IMR-90 (cell line): ENCODE measurements around the gene NFYC. TPM values are rescaled to one million over a fixed set of nuclear protein-coding genes. Genes with fewer than 3 reads are reported as not detected.

Experiments used
- ATAC-seq: fragments of 200-7000 bp; cut with Tn5 transposase; 2 replicates; pipeline ENCODE4 v1.9.1; 2020; ENCODE audit warnings: low read depth, mild to moderate bottlenecking, moderate library complexity
- BruUV-seq: library from RNA; stranded (reverse); fragments of 400-500 nt; replicated peaks from 2 replicates; lab custom pipeline; 2021; lab: Mats Ljungman, UMichigan
- CTCF ChIA-PET: fragments of 300-600 bp; formaldehyde crosslinking; extraction: SDS; loops from one replicate; lab custom pipeline; 2021; ENCODE audit warnings: antibody characterized with exemption; lab: Yijun Ruan, JAX
- POLR2A ChIA-PET: fragments of 300-600 bp; sonication (Branson Sonifier 250); formaldehyde crosslinking; loops from one replicate; lab custom pipeline; 2022; ENCODE audit warnings: antibody characterized with exemption; ENCODE audit not compliant: unreplicated experiment; lab: Charles Lee
- DNase-seq: peaks from one replicate; pipeline ENCODE4 v3.0.0; 2013
- H2AFZ ChIP-seq: replicated peaks from 2 replicates; pipeline ENCODE3; 2013; ENCODE audit warnings: low read length, mild to moderate bottlenecking; ENCODE audit not compliant: poor library complexity
- H2AK5ac ChIP-seq: 2 replicates; pipeline ENCODE4 v1.6.1; 2013; ENCODE audit warnings: low read depth, low read length, inconsistent platforms
- H2AK9ac ChIP-seq: replicated peaks from 2 replicates; pipeline ENCODE3; 2013; ENCODE audit warnings: mild to moderate bottlenecking, low read depth, low read length, moderate library complexity; ENCODE audit not compliant: poor library complexity
- H2BK120ac ChIP-seq: 2 replicates; pipeline ENCODE4 v1.6.1; 2013; ENCODE audit warnings: low read depth, low read length, inconsistent platforms
- H2BK15ac ChIP-seq: 3 replicates; pipeline ENCODE4 v1.6.1; 2013; ENCODE audit warnings: low read depth, low read length, inconsistent platforms
- H2BK20ac ChIP-seq: 2 replicates; pipeline ENCODE4 v1.6.1; 2013; ENCODE audit warnings: low read depth, mild to moderate bottlenecking, inconsistent platforms, low read length, moderate library complexity
- H2BK5ac ChIP-seq: 2 replicates; pipeline ENCODE4 v1.6.1; 2013; ENCODE audit warnings: mild to moderate bottlenecking, low read depth, low read length, inconsistent platforms; ENCODE audit not compliant: poor library complexity, severe bottlenecking
- H3K14ac ChIP-seq: replicated peaks from 2 replicates; pipeline ENCODE4 v1.6.1; 2013; ENCODE audit warnings: low read depth, low read length, inconsistent platforms
- H3K18ac ChIP-seq: 2 replicates; pipeline ENCODE4 v1.6.1; 2013; ENCODE audit warnings: low read depth, low read length, control low read depth
- H3K23ac ChIP-seq: 2 replicates; pipeline ENCODE4 v1.6.1; 2013; ENCODE audit warnings: low read depth, low read length, inconsistent platforms
- H3K27ac ChIP-seq: 2 replicates; pipeline ENCODE4 v1.5.1; 2013; ENCODE audit warnings: mild to moderate bottlenecking, control low read depth, low read length; ENCODE audit not compliant: insufficient read depth
- H3K27me3 ChIP-seq: 2 replicates; pipeline ENCODE4 v1.6.1; 2013; ENCODE audit warnings: low read length; ENCODE audit not compliant: control insufficient read depth, insufficient read depth
- H3K36me3 ChIP-seq: 2 replicates; pipeline ENCODE4 v1.6.1; 2013; ENCODE audit warnings: low read length, mixed read lengths; ENCODE audit not compliant: control insufficient read depth, insufficient read depth
- H3K4ac ChIP-seq: 2 replicates; pipeline ENCODE4 v1.6.1; 2013; ENCODE audit warnings: low read depth, low read length, inconsistent platforms
- H3K4me1 ChIP-seq: 2 replicates; pipeline ENCODE4 v1.6.1; 2013; ENCODE audit warnings: low read length, mixed read lengths; ENCODE audit not compliant: control insufficient read depth, insufficient read depth
- H3K4me2 ChIP-seq: 2 replicates; pipeline ENCODE4 v1.6.1; 2013; ENCODE audit warnings: low read depth, mild to moderate bottlenecking, control low read depth, low read length, moderate library complexity
- H3K4me3 ChIP-seq: 2 replicates; pipeline ENCODE4 v1.5.1; 2013; ENCODE audit warnings: low read depth, mild to moderate bottlenecking, control low read depth, low read length, moderate library complexity; ENCODE audit not compliant: insufficient read depth
- H3K56ac ChIP-seq: 2 replicates; pipeline ENCODE4 v1.6.1; 2013; ENCODE audit warnings: low read length, inconsistent platforms; ENCODE audit not compliant: insufficient read depth; ENCODE audit errors: extremely low read depth
- H3K79me1 ChIP-seq, 2 experiments: 2 replicates each; pipeline ENCODE4 v1.6.1; 2013; ENCODE audit warnings: low read length in 2 of 2, inconsistent platforms in 1 of 2, low read depth in 1 of 2
- H3K9ac ChIP-seq: 2 replicates; pipeline ENCODE4 v1.6.1; 2013; ENCODE audit warnings: low read depth, low read length, control low read depth
- H3K9me1 ChIP-seq: 2 replicates; pipeline ENCODE4 v1.6.1; 2013; ENCODE audit warnings: low read length, inconsistent platforms; ENCODE audit not compliant: insufficient read depth
- H3K9me3 ChIP-seq: 2 replicates; pipeline ENCODE4 v1.6.1; 2013; ENCODE audit warnings: low read length; ENCODE audit not compliant: control insufficient read depth, insufficient read depth
- H4K20me1 ChIP-seq: 2 replicates; pipeline ENCODE4 v1.6.1; 2013; ENCODE audit warnings: low read length, inconsistent platforms; ENCODE audit not compliant: insufficient read depth
- H4K5ac ChIP-seq: 2 replicates; pipeline ENCODE4 v1.6.1; 2013; ENCODE audit warnings: mild to moderate bottlenecking, low read depth, low read length, control low read depth
- H4K8ac ChIP-seq, 2 experiments: 2 replicates each; pipeline ENCODE4 v1.6.1; 2013; ENCODE audit warnings: low read depth in 2 of 2, low read length in 2 of 2, control low read depth in 1 of 2, inconsistent platforms in 1 of 2
- H4K91ac ChIP-seq: 2 replicates; pipeline ENCODE4 v1.6.1; 2013; ENCODE audit warnings: low read depth, low read length, inconsistent platforms; ENCODE audit not compliant: insufficient read depth
- BHLHE40 ChIP-seq: fragments of 150-350 bp; IDR thresholded peaks from 2 replicates; pipeline ENCODE4 v1.6.1; 2016; ENCODE audit warnings: mild to moderate bottlenecking, low read depth, low read length
- CEBPB ChIP-seq: IDR thresholded peaks from 2 replicates; pipeline ENCODE4 v1.6.1; 2012; ENCODE audit warnings: low read depth, low read length, improper control_type of control experiment
- CHD1 ChIP-seq: IDR thresholded peaks from 2 replicates; pipeline ENCODE4 v1.6.1; 2012; ENCODE audit warnings: low read depth, low read length, improper control_type of control experiment
- CTCF ChIP-seq: conservative IDR thresholded peaks from 2 replicates; pipeline ENCODE4 v1.5.1; 2012; ENCODE audit warnings: mild to moderate bottlenecking, low read depth, low read length, improper control_type of control experiment
- FOS ChIP-seq: fragments of 150-350 bp; IDR thresholded peaks from 2 replicates; pipeline ENCODE4 v1.6.1; 2016; ENCODE audit warnings: low read depth, low read length
- MAFK ChIP-seq: IDR thresholded peaks from 2 replicates; pipeline ENCODE4 v1.6.1; 2012; ENCODE audit warnings: low read depth, low read length, improper control_type of control experiment
- MAZ ChIP-seq: IDR thresholded peaks from 2 replicates; pipeline ENCODE4 v1.6.1; 2012; ENCODE audit warnings: low read depth, mild to moderate bottlenecking, low read length, improper control_type of control experiment, moderate library complexity, borderline replicate concordance
- MXI1 ChIP-seq: IDR thresholded peaks from 2 replicates; pipeline ENCODE4 v1.6.1; 2012; ENCODE audit warnings: low read depth, mild to moderate bottlenecking, low read length, moderate library complexity, borderline replicate concordance
- NFE2L2 ChIP-seq: fragments of 150-350 bp; IDR thresholded peaks from 2 replicates; pipeline ENCODE4 v1.6.1; 2016; ENCODE audit warnings: low read depth, mild to moderate bottlenecking, low read length
- POLR2A ChIP-seq: IDR thresholded peaks from 2 replicates; pipeline ENCODE4 v1.6.1; 2012; ENCODE audit warnings: mild to moderate bottlenecking, low read depth, low read length
- RAD21 ChIP-seq: IDR thresholded peaks from 2 replicates; pipeline ENCODE4 v1.6.1; 2012; ENCODE audit warnings: low read length, improper control_type of control experiment
- RCOR1 ChIP-seq: IDR thresholded peaks from 2 replicates; pipeline ENCODE4 v1.6.1; 2012; ENCODE audit warnings: mild to moderate bottlenecking, low read length, improper control_type of control experiment; ENCODE audit not compliant: insufficient replicate concordance
- RFX5 ChIP-seq: IDR thresholded peaks from 2 replicates; pipeline ENCODE4 v1.8.0; 2012; ENCODE audit warnings: low read depth, mild to moderate bottlenecking, low read length, moderate library complexity
- SMC3 ChIP-seq: fragments of 150-350 bp; IDR thresholded peaks from 2 replicates; pipeline ENCODE4 v1.6.1; 2016; ENCODE audit warnings: low read depth, mild to moderate bottlenecking, antibody characterized with exemption, low read length, moderate library complexity
- USF2 ChIP-seq: fragments of 150-350 bp; IDR thresholded peaks from 2 replicates; pipeline ENCODE4 v1.6.1; 2017; ENCODE audit warnings: mild to moderate bottlenecking, antibody characterized with exemption, low read length, low read depth
- WGBS, 2 experiments: methylation state at CpG; one replicate each; pipeline versions ENCODE4 v1.1.5 to v1.1.7; 2013; ENCODE audit warnings: missing lambda C conversion rate in 2 of 2; ENCODE audit not compliant: insufficient read length in 1 of 2; ENCODE audit errors: extremely low coverage in 2 of 2; 5-methylcytosine and 5-hydroxymethylcytosine counted together
- dilution Hi-C: fragments of 300-500 bp; cut with HindIII; formaldehyde crosslinking; loops from one replicate; pipeline ENCODE4 v1.14.3; 2018; ENCODE audit warnings: low sequenced_read_pairs; ENCODE audit not compliant: unreplicated experiment
- in situ Hi-C: fragments of 300-500 bp; cut with MboI; formaldehyde crosslinking; loops from 3 replicates; pipeline ENCODE4 v1.14.3; 2019; ENCODE audit warnings: low sequenced_read_pairs, inconsistent platforms, mixed read lengths
- intact Hi-C: fragments of 100-400 bp; cut with micrococcal nuclease; formaldehyde crosslinking; loops from 2 replicates; pipeline ENCODE4 v1.10.0; 2022
- polyA plus RNA-seq, 3 experiments: library from polyadenylated mRNA; depleted of rRNA; stranded (reverse); fragments of >200 nt; gene quantifications; 2 replicates each; pipeline ENCODE4 v1.2.3, GENCODE V29; 2012; ENCODE audit warnings: low replicate concordance in 1 of 3
- total RNA-seq: library from RNA; depleted of rRNA; stranded (reverse); fragments of >200 nt; gene quantifications from 2 replicates; pipeline ENCODE4 v1.2.3, GENCODE V29; 2012
- TF ChIP-seq, protein P1 (sequence below): fragments of 150-350 bp; IDR thresholded peaks from 2 replicates; pipeline ENCODE4 v1.6.1; 2016; ENCODE audit warnings: low read depth, mild to moderate bottlenecking, low read length, moderate library complexity, borderline replicate concordance

Gene NFYC
- total and polyA plus RNA-seq, 2 of the 4 experiments (the other 2 are of a cell fraction), result 45.2 to 62.2 TPM

DNA sequence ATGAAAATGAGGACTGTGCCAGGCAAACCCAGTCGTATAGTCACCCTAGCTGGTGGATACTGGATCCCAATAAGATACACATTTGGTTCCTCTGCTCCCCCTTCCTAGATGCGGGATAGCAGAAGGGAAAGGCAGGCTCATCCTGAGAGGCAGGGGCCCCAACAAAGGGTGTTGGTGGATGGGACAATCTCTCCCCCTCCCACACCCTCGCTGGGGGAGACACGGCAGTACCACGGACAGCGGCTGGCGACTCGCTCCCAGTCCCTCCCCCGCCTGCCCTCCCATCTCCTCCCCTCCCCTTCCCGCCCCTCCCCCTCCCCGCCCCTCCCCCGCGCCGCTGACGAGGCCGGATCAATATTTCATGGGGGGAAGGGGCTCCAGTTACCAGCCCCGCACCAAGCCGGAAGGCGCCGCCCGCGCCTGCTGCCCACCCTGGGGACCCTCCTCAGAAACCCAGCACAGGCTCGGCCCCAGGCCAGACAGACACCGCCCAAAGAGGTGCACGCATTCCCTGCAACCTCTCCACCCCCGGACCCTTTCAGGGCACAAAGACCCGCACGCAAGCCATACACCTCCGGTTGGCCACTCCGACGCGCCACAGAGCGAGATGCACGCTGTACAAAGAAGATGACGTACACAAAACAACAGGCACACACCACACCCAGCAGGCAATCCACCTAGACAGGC is 37.5 kb upstream of the NFYC start:
- Histone ChIP-seq H3K9me1 (peaks cover 6% of the 10 kb centered on the region; the same call in 1 of the 2 replicates), H3K18ac (no peak overlapping the region), H3K79me1 (no peaks in the 10 kb centered on the region), H3K9ac (no peak overlapping the region), H3K27ac (no peak overlapping the region), H3K23ac (no peak overlapping the region), H2BK120ac (no peak overlapping the region), H3K4me2 (no peak overlapping the region), H3K14ac (no peak overlapping the region), H2BK5ac (no peak overlapping the region), H4K8ac (no peak overlapping the region), H3K9me3 (peaks cover 3% of the 10 kb centered on the region; the same call in 1 of the 2 replicates), H3K4me3 (no peak overlapping the region), H2AK5ac (no peak overlapping the region), H4K20me1 (no peaks in the 10 kb centered on the region), H2BK15ac (no peak overlapping the region), H3K36me3 (no peaks in the 10 kb centered on the region), H2AK9ac (no peak overlapping the region), H4K91ac (no peak overlapping the region), H4K5ac (no peak overlapping the region), H3K4me1 (no peaks in the 10 kb centered on the region), H2AFZ (peak overlapping the region; percentile 32), H3K27me3 (peaks cover 47% of the 10 kb centered on the region), H2BK20ac (no peak overlapping the region), H3K56ac (no peak overlapping the region), H3K4ac (no peak overlapping the region)
- ChIA-PET POLR2A (no interaction called here), CTCF (no interaction called here)
- DNase-seq (no peak), ATAC-seq (no peak)
- intact Hi-C loops (no loop called here), dilution Hi-C loops (no loop called here), in situ Hi-C loops (no loop called here)
- TF ChIP-seq SMC3, result no peak
- no peak for TF ChIP-seq RAD21
- no peak for TF ChIP-seq CHD1
- TF ChIP-seq USF2, result no peak
- TF ChIP-seq CTCF, result no peak
- TF ChIP-seq POLR2A, result no peak
- no peak for TF ChIP-seq MXI1
- TF ChIP-seq BHLHE40, result no peak
- no peak for TF ChIP-seq MAZ
- TF ChIP-seq CEBPB, result no peak
- TF ChIP-seq RFX5, result no peak
- TF ChIP-seq, protein P1, sequence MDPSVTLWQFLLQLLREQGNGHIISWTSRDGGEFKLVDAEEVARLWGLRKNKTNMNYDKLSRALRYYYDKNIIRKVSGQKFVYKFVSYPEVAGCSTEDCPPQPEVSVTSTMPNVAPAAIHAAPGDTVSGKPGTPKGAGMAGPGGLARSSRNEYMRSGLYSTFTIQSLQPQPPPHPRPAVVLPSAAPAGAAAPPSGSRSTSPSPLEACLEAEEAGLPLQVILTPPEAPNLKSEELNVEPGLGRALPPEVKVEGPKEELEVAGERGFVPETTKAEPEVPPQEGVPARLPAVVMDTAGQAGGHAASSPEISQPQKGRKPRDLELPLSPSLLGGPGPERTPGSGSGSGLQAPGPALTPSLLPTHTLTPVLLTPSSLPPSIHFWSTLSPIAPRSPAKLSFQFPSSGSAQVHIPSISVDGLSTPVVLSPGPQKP, result no peak
- TF ChIP-seq FOS, result no peak
- TF ChIP-seq RCOR1, result no peak
- TF ChIP-seq MAFK, result no peak
- no peak for TF ChIP-seq NFE2L2
- no TSS peak for BruUV-seq
- 9% methylated on average over 11 of the region's 35 CpGs; no CpG with 5 or more reads in 1 of the 2 experiments for WGBS, 2 experiments
